Tibial nerve (tissue), 4 donors: Measurements from ENCODE around the gene STAB2. TPM values are rescaled to one million over a fixed set of nuclear protein-coding genes. Genes with fewer than 3 reads are reported as not detected.

Source experiments
- DNase-seq, 2 donors: peaks; one replicate each; pipeline ENCODE4 v3.0.0-alpha.2; 2019; ENCODE audit warnings: low spot score in 2 of 2
- H3K27ac ChIP-seq, 4 donors: fragments of 200-600 bp; sonication (generic) in 3 of 4; one replicate each; pipeline ENCODE4 v1.5.1; 2017 to 2019; ENCODE audit warnings: mild to moderate bottlenecking in 1 of 4
- H3K27me3 ChIP-seq, 2 donors: fragments of 200-600 bp; sonication (generic) in 1 of 2; one replicate each; pipeline versions ENCODE4 v1.5.1 to v1.6.0; 2017 to 2019
- H3K36me3 ChIP-seq, 3 donors: fragments of 200-600 bp; sonication (generic); one replicate each; pipeline ENCODE4 v1.5.1; 2018 to 2019
- H3K4me1 ChIP-seq, 4 donors: fragments of 200-600 bp; sonication (generic) in 3 of 4; one replicate each; pipeline ENCODE4 v1.5.1; 2017 to 2019
- H3K4me3 ChIP-seq, 4 donors: fragments of 200-600 bp; sonication (generic) in 3 of 4; one replicate each; pipeline ENCODE4 v1.5.1; 2017 to 2019; ENCODE audit warnings: mild to moderate bottlenecking in 1 of 4, moderate library complexity in 1 of 4
- H3K9me3 ChIP-seq, 4 donors: fragments of 200-600 bp; sonication (generic) in 3 of 4; one replicate each; pipeline ENCODE4 v1.5.1; 2017 to 2019
- EP300 ChIP-seq, 2 donors: sonication (generic); formaldehyde crosslinking; IDR thresholded peaks; one replicate each; pipeline ENCODE4 v1.6.1; 2017; ENCODE audit warnings: antibody characterized with exemption in 2 of 2, mild to moderate bottlenecking in 1 of 2
- POLR2A ChIP-seq, 2 donors: fragments of 450-650 bp; IDR thresholded peaks; one replicate each; pipeline ENCODE4 v1.6.1; 2017; ENCODE audit warnings: antibody characterized with exemption in 2 of 2, mild to moderate bottlenecking in 2 of 2, moderate library complexity in 2 of 2
- WGBS, 2 donors: methylation state at CpG; one replicate each; pipeline ENCODE4 v1.1.5; 2018; 5-methylcytosine and 5-hydroxymethylcytosine counted together
- total RNA-seq, 4 donors: library from RNA; depleted of rRNA; stranded (reverse); fragments of >200 nt; gene quantifications; one replicate each; pipeline ENCODE4 v1.1.0, GENCODE V29; 2016
- TF ChIP-seq, protein P1 (sequence below), 5 experiments: fragments of 200-600 bp in 3 of 5; fragments of 450-650 bp in 2 of 5; sonication (generic) in 3 of 5; IDR thresholded peaks; one replicate each; pipeline ENCODE4 v1.5.1; 2016 to 2019; ENCODE audit warnings: antibody characterized with exemption in 5 of 5, mild to moderate bottlenecking in 3 of 5, moderate library complexity in 2 of 5

Gene STAB2, protein sequence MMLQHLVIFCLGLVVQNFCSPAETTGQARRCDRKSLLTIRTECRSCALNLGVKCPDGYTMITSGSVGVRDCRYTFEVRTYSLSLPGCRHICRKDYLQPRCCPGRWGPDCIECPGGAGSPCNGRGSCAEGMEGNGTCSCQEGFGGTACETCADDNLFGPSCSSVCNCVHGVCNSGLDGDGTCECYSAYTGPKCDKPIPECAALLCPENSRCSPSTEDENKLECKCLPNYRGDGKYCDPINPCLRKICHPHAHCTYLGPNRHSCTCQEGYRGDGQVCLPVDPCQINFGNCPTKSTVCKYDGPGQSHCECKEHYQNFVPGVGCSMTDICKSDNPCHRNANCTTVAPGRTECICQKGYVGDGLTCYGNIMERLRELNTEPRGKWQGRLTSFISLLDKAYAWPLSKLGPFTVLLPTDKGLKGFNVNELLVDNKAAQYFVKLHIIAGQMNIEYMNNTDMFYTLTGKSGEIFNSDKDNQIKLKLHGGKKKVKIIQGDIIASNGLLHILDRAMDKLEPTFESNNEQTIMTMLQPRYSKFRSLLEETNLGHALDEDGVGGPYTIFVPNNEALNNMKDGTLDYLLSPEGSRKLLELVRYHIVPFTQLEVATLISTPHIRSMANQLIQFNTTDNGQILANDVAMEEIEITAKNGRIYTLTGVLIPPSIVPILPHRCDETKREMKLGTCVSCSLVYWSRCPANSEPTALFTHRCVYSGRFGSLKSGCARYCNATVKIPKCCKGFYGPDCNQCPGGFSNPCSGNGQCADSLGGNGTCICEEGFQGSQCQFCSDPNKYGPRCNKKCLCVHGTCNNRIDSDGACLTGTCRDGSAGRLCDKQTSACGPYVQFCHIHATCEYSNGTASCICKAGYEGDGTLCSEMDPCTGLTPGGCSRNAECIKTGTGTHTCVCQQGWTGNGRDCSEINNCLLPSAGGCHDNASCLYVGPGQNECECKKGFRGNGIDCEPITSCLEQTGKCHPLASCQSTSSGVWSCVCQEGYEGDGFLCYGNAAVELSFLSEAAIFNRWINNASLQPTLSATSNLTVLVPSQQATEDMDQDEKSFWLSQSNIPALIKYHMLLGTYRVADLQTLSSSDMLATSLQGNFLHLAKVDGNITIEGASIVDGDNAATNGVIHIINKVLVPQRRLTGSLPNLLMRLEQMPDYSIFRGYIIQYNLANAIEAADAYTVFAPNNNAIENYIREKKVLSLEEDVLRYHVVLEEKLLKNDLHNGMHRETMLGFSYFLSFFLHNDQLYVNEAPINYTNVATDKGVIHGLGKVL (N-terminal part only)
- total RNA-seq: under 1 TPM in 1 of 4 donors, not detected in 3; 0.20 TPM

GRCh38 chr12:103586791-103587370, at the start of gene STAB2:
Gene STAB2 (plus strand): TSS chr12:103587273. CDS start chr12:103587477, 204 bp downstream.
- no peak for TF ChIP-seq POLR2A (IDR thresholded peaks at IDR 0.05)
- TF ChIP-seq EP300 (IDR thresholded peaks at IDR 0.05): no peak
- TF ChIP-seq, protein P1, sequence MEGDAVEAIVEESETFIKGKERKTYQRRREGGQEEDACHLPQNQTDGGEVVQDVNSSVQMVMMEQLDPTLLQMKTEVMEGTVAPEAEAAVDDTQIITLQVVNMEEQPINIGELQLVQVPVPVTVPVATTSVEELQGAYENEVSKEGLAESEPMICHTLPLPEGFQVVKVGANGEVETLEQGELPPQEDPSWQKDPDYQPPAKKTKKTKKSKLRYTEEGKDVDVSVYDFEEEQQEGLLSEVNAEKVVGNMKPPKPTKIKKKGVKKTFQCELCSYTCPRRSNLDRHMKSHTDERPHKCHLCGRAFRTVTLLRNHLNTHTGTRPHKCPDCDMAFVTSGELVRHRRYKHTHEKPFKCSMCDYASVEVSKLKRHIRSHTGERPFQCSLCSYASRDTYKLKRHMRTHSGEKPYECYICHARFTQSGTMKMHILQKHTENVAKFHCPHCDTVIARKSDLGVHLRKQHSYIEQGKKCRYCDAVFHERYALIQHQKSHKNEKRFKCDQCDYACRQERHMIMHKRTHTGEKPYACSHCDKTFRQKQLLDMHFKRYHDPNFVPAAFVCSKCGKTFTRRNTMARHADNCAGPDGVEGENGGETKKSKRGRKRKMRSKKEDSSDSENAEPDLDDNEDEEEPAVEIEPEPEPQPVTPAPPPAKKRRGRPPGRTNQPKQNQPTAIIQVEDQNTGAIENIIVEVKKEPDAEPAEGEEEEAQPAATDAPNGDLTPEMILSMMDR (IDR thresholded peaks at IDR 0.05): no peak
- Histone ChIP-seq H3K4me3 (no peak within 1 kb of the TSS), H3K4me1 (no peaks in the 10 kb centered on the region), H3K27me3 (no peaks in the 10 kb centered on the region), H3K9me3 (no peaks in the 10 kb centered on the region), H3K27ac (no peak within 1 kb of the TSS), H3K36me3 (no peaks in the 10 kb centered on the region)
- 70 to 73% methylated on average over 9 of the region's 9 CpGs for WGBS, 2 donors
- no peak for DNase-seq

- Histone ChIP-seq H3K27me3 (no peaks in the 10 kb centered on the region), H3K4me3 (no peak overlapping the region), H3K27ac (no peak overlapping the region), H3K36me3 (no peaks in the 10 kb centered on the region), H3K9me3 (no peaks in the 10 kb centered on the region), H3K4me1 (no peaks in the 10 kb centered on the region)
- 52 to 62% methylated on average over 1 of the region's 1 CpG for WGBS, 2 donors
- TF ChIP-seq, protein P1 (IDR thresholded peaks at IDR 0.05): no peak
- TF ChIP-seq POLR2A (IDR thresholded peaks at IDR 0.05) (no peak), EP300 (IDR thresholded peaks at IDR 0.05) (no peak)
- DNase-seq: no peak
These were observed 48.7 kb upstream of the STAB2 start for GRCh38 chr12:103538397-103538796.

DNA sequence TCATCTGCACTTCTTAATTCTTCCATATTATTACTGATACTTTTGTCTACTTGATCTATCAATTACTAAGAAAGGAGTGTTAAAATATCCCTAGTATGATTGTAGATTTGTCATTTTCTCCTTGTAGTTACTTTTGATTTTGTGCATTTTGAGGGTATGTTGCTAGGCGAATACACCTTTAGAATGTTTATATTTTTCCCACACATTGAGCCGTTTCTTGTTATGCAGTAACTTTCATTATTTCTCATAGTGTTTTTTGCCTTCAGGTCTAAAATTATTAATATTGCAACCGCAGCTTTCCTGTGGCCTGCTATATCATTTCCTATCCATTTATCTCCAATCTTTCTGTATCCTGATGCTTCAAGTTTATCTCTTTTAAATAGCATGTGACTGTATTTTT, 46.8 kb upstream of the STAB2 start:
- no peak overlapping the region for H3K4me3 ChIP-seq
- H3K9me3 ChIP-seq: peaks cover 0 to 5% (median 0%) of the 10 kb centered on the region in 4 donors
- H3K27ac ChIP-seq: no peak overlapping the region
- WGBS, 2 donors: 73 to 77% methylated on average over 3 of the region's 3 CpGs
- no peaks in the 10 kb centered on the region for H3K27me3 ChIP-seq
- TF ChIP-seq EP300 (IDR thresholded peaks at IDR 0.05) (no peak), POLR2A (IDR thresholded peaks at IDR 0.05) (no peak)
- TF ChIP-seq, protein P1 (IDR thresholded peaks at IDR 0.05): no peak
- no peak for DNase-seq
- H3K4me1 ChIP-seq: no peaks in the 10 kb centered on the region
- H3K36me3 ChIP-seq: no peaks in the 10 kb centered on the region

DNA sequence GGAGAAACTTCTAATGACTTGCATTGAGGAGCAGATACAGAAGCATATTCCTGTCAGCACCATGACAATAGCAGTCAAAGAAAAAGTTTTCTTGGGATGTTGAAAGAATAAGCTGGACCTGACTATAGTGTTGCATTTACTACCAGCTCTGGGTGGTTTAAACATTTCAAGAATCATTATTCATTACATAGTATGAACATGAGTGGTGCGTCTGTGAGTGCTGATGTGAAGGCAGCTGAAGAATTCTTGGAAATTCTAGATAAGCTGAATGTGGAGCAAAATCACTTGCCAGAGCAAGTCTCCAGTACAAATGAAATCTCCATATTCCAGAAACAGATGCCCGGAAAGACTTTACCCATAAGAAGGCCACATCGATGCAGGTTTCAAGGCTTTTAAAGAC, 45.0 kb upstream of the STAB2 start:
- Histone ChIP-seq H3K4me1 (no peaks in the 10 kb centered on the region), H3K9me3 (peaks cover 0 to 5% (median 0%) of the 10 kb centered on the region in 4 donors), H3K27ac (no peak overlapping the region), H3K36me3 (no peaks in the 10 kb centered on the region), H3K27me3 (no peaks in the 10 kb centered on the region), H3K4me3 (no peak overlapping the region)
- no peak for TF ChIP-seq POLR2A (IDR thresholded peaks at IDR 0.05)
- no peak for TF ChIP-seq EP300 (IDR thresholded peaks at IDR 0.05)
- TF ChIP-seq, protein P1 (IDR thresholded peaks at IDR 0.05): no peak
- WGBS, 2 donors: 95 to 97% methylated on average over 3 of the region's 3 CpGs
- DNase-seq: no peak
